SK-N-SH (cell line): ENCODE measurements around the gene VPS26B. TPM values are rescaled to one million over a fixed set of nuclear protein-coding genes. Genes with fewer than 3 reads are reported as not detected.

Source experiments
- CTCF ChIA-PET: fragments of 300-600, 350-600 bp; formaldehyde crosslinking; extraction: SDS; loops from one replicate; lab custom pipeline; 2021; lab: Yijun Ruan, JAX
- POLR2A ChIA-PET: fragments of 350-600 bp; sonication (Branson Sonifier 250); formaldehyde crosslinking; extraction: SDS; loops from one replicate; lab custom pipeline; 2020; ENCODE audit warnings: antibody characterized with exemption, inconsistent platforms; lab: Yijun Ruan, JAX
- DNase-seq: peaks from one replicate; pipeline ENCODE4 v3.0.0; 2012
- H2AFZ ChIP-seq: fragments of 200-600 bp; sonication (generic); 2 replicates; pipeline ENCODE4 v1.8.1; 2016; ENCODE audit warnings: antibody characterized with exemption, mild to moderate bottlenecking, low read depth
- H3F3A ChIP-seq: fragments of 200-600 bp; sonication (generic); replicated peaks from 2 replicates; pipeline ENCODE3; 2016; ENCODE audit warnings: antibody characterized with exemption, mild to moderate bottlenecking; ENCODE audit not compliant: insufficient read depth
- H3K27ac ChIP-seq, 2 experiments: fragments of 200-500 bp in 1 of 2; fragments of 200-600 bp in 1 of 2; sonication (Bioruptor generic) in 1 of 2; sonication (generic), shearing (Covaris generic) in 1 of 2; 2 replicates each; pipeline versions ENCODE4 v1.5.1 to v1.6.1; 2014 to 2016; ENCODE audit warnings: low read depth in 2 of 2, inconsistent platforms in 1 of 2, low read length in 1 of 2, mild to moderate bottlenecking in 1 of 2, mixed read lengths in 1 of 2
- H3K27me3 ChIP-seq: fragments of 200-600 bp; sonication (generic), shearing (Covaris generic); 2 replicates; pipeline ENCODE4 v1.6.1; 2016; ENCODE audit warnings: mixed run types; ENCODE audit not compliant: insufficient read depth
- H3K36me3 ChIP-seq, 2 experiments: fragments of 200-500 bp in 1 of 2; fragments of 200-600 bp in 1 of 2; sonication (Bioruptor generic) in 1 of 2; sonication (generic) in 1 of 2; replicated peaks in 1 of 2; 2 replicates each; pipeline versions ENCODE3 to v1.5.1; 2014 to 2016; ENCODE audit warnings: low read length in 1 of 2, mild to moderate bottlenecking in 1 of 2; ENCODE audit not compliant: insufficient read depth in 2 of 2, control insufficient read depth in 1 of 2
- H3K4me1 ChIP-seq, 2 experiments: fragments of 200-500 bp in 1 of 2; fragments of 200-600 bp in 1 of 2; sonication (Bioruptor generic) in 1 of 2; sonication (generic), shearing (Covaris generic) in 1 of 2; 2 replicates each; pipeline versions ENCODE4 v1.5.1 to v1.6.1; 2014 to 2016; ENCODE audit warnings: low read depth in 1 of 2, low read length in 1 of 2, mixed run types in 1 of 2; ENCODE audit not compliant: insufficient read depth in 2 of 2, control insufficient read depth in 1 of 2
- H3K4me2 ChIP-seq: fragments of 200-600 bp; sonication (generic), shearing (Covaris generic); 2 replicates; pipeline ENCODE4 v1.6.1; 2017; ENCODE audit warnings: mixed run types
- H3K4me3 ChIP-seq, 2 experiments: fragments of 200-500 bp in 1 of 2; fragments of 200-600 bp in 1 of 2; sonication (Bioruptor generic) in 1 of 2; sonication (generic), shearing (Covaris generic) in 1 of 2; 2 replicates each; pipeline versions ENCODE4 v1.5.1 to v1.8.1; 2014 to 2016; ENCODE audit warnings: low read depth in 2 of 2, inconsistent platforms in 1 of 2, low read length in 1 of 2, mild to moderate bottlenecking in 1 of 2, mixed read lengths in 1 of 2, moderate library complexity in 1 of 2
- H3K79me2 ChIP-seq: fragments of 200-600 bp; sonication (generic); 2 replicates; pipeline ENCODE4 v1.8.1; 2017; ENCODE audit warnings: mild to moderate bottlenecking; ENCODE audit not compliant: insufficient read depth
- H3K9ac ChIP-seq: fragments of 200-600 bp; sonication (generic); 2 replicates; pipeline ENCODE4 v1.6.1; 2017; ENCODE audit warnings: mixed run types
- H3K9me2 ChIP-seq: fragments of 200-600 bp; sonication (generic); 2 replicates; pipeline ENCODE4 v1.6.1; 2017; ENCODE audit warnings: mixed run types
- H3K9me3 ChIP-seq: fragments of 200-600 bp; sonication (generic); 2 replicates; pipeline ENCODE4 v1.6.1; 2017; ENCODE audit warnings: mixed run types, mild to moderate bottlenecking, moderate library complexity
- H4K20me1 ChIP-seq: fragments of 200-600 bp; sonication (generic); 2 replicates; pipeline ENCODE4 v1.6.1; 2017; ENCODE audit warnings: mild to moderate bottlenecking, mixed run types; ENCODE audit not compliant: insufficient read depth
- CTCF ChIP-seq: fragments of 200-600 bp; sonication (generic); IDR thresholded peaks from 2 replicates; pipeline ENCODE4 v1.6.1; 2017; ENCODE audit warnings: antibody characterized with exemption, mild to moderate bottlenecking, moderate library complexity
- ELF1 ChIP-seq: IDR thresholded peaks from 2 replicates; pipeline ENCODE4 v1.4.0; 2012
- EP300 ChIP-seq, 2 experiments: IDR thresholded peaks; 2 replicates each; pipeline versions ENCODE4 v1.4.0 to v1.6.1; 2012; ENCODE audit warnings: borderline replicate concordance in 1 of 2, low read depth in 1 of 2, low read length in 1 of 2
- EZH2phosphoT487 ChIP-seq: fragments of 200-600 bp; sonication (generic); IDR thresholded peaks from 2 replicates; pipeline ENCODE4 v1.6.1; 2017; ENCODE audit warnings: low read depth, mixed run types, mild to moderate bottlenecking, antibody characterized with exemption, moderate library complexity, borderline replicate concordance
- JUND ChIP-seq: IDR thresholded peaks from 2 replicates; pipeline ENCODE4 v1.4.0; 2012
- MAX ChIP-seq: IDR thresholded peaks from 2 replicates; pipeline ENCODE4 v1.4.0; 2012; ENCODE audit warnings: low read depth
- MEF2A ChIP-seq: IDR thresholded peaks from 2 replicates; pipeline ENCODE4 v1.4.0; 2012; ENCODE audit warnings: low read depth, borderline replicate concordance
- POLR2AphosphoS5 ChIP-seq: IDR thresholded peaks from 2 replicates; pipeline ENCODE4 v1.6.1; 2012; ENCODE audit warnings: low read depth, low read length
- RCOR1 ChIP-seq: fragments of 150-350 bp; IDR thresholded peaks from 2 replicates; pipeline ENCODE4 v1.6.1; 2017; ENCODE audit warnings: antibody characterized with exemption, low read length
- REST ChIP-seq: IDR thresholded peaks from 2 replicates; pipeline ENCODE4 v1.6.1; 2012; ENCODE audit warnings: mild to moderate bottlenecking, low read depth, low read length, moderate library complexity
- RFX5 ChIP-seq: IDR thresholded peaks from 2 replicates; pipeline ENCODE4 v1.6.1; 2012; ENCODE audit warnings: mild to moderate bottlenecking, improper control_type of control experiment, low read length
- RXRA ChIP-seq: IDR thresholded peaks from 2 replicates; pipeline ENCODE4 v1.4.0; 2012; ENCODE audit warnings: low read depth, mild to moderate bottlenecking, borderline replicate concordance
- SIN3A ChIP-seq: IDR thresholded peaks from 2 replicates; pipeline ENCODE4 v1.6.1; 2012; ENCODE audit warnings: low read depth, mild to moderate bottlenecking, low read length, moderate library complexity, borderline replicate concordance
- USF2 ChIP-seq: fragments of 150-350 bp; IDR thresholded peaks from 2 replicates; pipeline ENCODE4 v1.6.1; 2017; ENCODE audit warnings: antibody characterized with exemption, low read length, low read depth, borderline replicate concordance
- YY1 ChIP-seq: IDR thresholded peaks from 2 replicates; pipeline ENCODE4 v1.4.0; 2012; ENCODE audit warnings: low read depth, mild to moderate bottlenecking
- WGBS: methylation state at CpG from one replicate; pipeline ENCODE4 v1.1.6; 2017; ENCODE audit warnings: low lambda C conversion rate; 5-methylcytosine and 5-hydroxymethylcytosine counted together
- polyA plus RNA-seq, 3 experiments: library from polyadenylated mRNA; depleted of rRNA; stranded (reverse); fragments of >200 nt; gene quantifications; 2 replicates each; pipeline ENCODE4 v1.2.3, GENCODE V29; 2012

VPS26B gene
- polyA plus RNA-seq, 1 of the 3 experiments (the other 2 are of a cell fraction), result 53.0 TPM

- TF ChIP-seq USF2 (0 out of 2 replicates have a peak, but pooled peaks have one; percentile 10), SIN3A (peak; percentile 84; the same call in 1 of the 2 replicates)
- TF ChIP-seq, all 33 proteins: peak for 14
Measured at GRCh38 chr11:134223836-134224709, at the start of gene VPS26B, which contains the start of gene NCAPD3 (continued).

- CTCF ChIA-PET, result interaction anchor here (1.1 kb wide), 1 partner anchor 37 kb away, joined by 3 read pairs; no protein-coding TSS in a partner anchor
Measured at GRCh38 chr11:134176284-134176683, 48.2 kb upstream of the VPS26B start.

More at GRCh38 chr11:134176284-134176683, 48.2 kb upstream of the VPS26B start:
- Histone ChIP-seq H3K4me3 (no peak overlapping the region), H3K4me2 (no peak overlapping the region), H2AFZ (no peak overlapping the region), H3K9me3 (no peaks in the 10 kb centered on the region), H3K79me2 (no peaks in the 10 kb centered on the region), H3F3A (no peaks in the 10 kb centered on the region)
- TF ChIP-seq RCOR1, result no peak
- TF ChIP-seq REST, result no peak
- no peak for TF ChIP-seq YY1
- no peak for TF ChIP-seq MEF2A
- TF ChIP-seq RXRA, result no peak
- TF ChIP-seq EP300 (IDR thresholded peaks at IDR 0.05; ENCODE audit: borderline replicate concordance in 1 of 2, low read depth in 1 of 2, low read length in 1 of 2), result no peak
- TF ChIP-seq MAX, result no peak
- no peak for TF ChIP-seq POLR2AphosphoS5
- no peak for TF ChIP-seq RFX5
- TF ChIP-seq JUND, result no peak
- no peak for TF ChIP-seq SIN3A
- TF ChIP-seq EZH2phosphoT487, result no peak
- TF ChIP-seq CTCF, result no peak
- TF ChIP-seq USF2, result no peak
- no peak for TF ChIP-seq ELF1
- TF ChIP-seq, all 33 proteins: peak for 0
- POLR2A ChIA-PET, result no interaction called here
- H3K27ac ChIP-seq, result no peak overlapping the region
- no peaks in the 10 kb centered on the region for H3K4me1 ChIP-seq
- H3K27me3 ChIP-seq, result no peaks in the 10 kb centered on the region
- no peaks in the 10 kb centered on the region for H4K20me1 ChIP-seq
- peaks cover 40 to 76% of the 10 kb centered on the region in 2 experiments for H3K36me3 ChIP-seq
- no peak for DNase-seq
- no peak overlapping the region for H3K9ac ChIP-seq
- WGBS, result 95% methylated on average over 13 of the region's 13 CpGs
- H3K9me2 ChIP-seq, result no peaks in the 10 kb centered on the region
